ENCODE measurements around the gene BLTP3A. TPM values are rescaled to one million over a fixed set of nuclear protein-coding genes. Genes with fewer than 3 reads are reported as not detected.
"Not testable (repeated sequence)": the region's sequence is repeated elsewhere in the genome, so short reads cannot be mapped to it uniquely, and the experiment has no call there.

The BLTP3A gene, protein sequence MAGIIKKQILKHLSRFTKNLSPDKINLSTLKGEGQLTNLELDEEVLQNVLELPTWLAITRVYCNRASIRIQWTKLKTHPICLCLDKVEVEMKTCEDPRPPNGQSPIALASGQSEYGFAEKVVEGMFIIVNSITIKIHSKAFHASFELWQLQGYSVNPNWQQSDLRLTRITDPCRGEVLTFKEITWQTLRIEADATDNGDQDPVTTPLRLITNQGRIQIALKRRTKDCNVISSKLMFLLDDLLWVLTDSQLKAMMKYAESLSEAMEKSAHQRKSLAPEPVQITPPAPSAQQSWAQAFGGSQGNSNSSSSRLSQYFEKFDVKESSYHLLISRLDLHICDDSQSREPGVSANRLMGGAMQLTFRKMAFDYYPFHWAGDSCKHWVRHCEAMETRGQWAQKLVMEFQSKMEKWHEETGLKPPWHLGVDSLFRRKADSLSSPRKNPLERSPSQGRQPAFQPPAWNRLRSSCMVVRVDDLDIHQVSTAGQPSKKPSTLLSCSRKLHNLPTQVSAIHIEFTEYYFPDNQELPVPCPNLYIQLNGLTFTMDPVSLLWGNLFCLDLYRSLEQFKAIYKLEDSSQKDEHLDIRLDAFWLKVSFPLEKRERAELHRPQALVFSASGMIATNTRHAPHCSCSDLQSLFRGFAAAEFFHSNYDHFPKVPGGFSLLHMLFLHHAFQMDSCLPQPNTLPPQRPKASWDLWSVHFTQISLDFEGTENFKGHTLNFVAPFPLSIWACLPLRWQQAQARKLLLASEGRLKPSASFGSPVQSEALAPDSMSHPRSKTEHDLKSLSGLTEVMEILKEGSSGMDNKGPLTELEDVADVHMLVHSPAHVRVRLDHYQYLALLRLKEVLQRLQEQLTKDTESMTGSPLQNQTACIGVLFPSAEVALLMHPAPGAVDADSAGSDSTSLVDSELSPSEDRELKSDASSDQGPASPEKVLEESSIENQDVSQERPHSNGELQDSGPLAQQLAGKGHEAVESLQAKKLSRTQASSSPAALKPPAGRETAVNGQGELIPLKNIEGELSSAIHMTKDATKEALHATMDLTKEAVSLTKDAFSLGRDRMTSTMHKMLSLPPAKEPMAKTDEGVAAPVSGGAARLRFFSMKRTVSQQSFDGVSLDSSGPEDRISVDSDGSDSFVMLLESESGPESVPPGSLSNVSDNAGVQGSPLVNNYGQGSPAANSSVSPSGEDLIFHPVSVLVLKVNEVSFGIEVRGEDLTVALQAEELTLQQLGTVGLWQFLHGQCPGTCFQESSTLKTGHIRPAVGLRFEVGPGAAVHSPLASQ (N-terminal part only)
- 4.9 TPM in 2 replicates for total RNA-seq (2014; rRNA removed; shearing (Covaris generic))
- 3.1 and 3.2 TPM in 2 replicates for polyA plus RNA-seq (2016; fragmentation: Nextera tagmentation; extraction: Ambion mirVana)

DNA sequence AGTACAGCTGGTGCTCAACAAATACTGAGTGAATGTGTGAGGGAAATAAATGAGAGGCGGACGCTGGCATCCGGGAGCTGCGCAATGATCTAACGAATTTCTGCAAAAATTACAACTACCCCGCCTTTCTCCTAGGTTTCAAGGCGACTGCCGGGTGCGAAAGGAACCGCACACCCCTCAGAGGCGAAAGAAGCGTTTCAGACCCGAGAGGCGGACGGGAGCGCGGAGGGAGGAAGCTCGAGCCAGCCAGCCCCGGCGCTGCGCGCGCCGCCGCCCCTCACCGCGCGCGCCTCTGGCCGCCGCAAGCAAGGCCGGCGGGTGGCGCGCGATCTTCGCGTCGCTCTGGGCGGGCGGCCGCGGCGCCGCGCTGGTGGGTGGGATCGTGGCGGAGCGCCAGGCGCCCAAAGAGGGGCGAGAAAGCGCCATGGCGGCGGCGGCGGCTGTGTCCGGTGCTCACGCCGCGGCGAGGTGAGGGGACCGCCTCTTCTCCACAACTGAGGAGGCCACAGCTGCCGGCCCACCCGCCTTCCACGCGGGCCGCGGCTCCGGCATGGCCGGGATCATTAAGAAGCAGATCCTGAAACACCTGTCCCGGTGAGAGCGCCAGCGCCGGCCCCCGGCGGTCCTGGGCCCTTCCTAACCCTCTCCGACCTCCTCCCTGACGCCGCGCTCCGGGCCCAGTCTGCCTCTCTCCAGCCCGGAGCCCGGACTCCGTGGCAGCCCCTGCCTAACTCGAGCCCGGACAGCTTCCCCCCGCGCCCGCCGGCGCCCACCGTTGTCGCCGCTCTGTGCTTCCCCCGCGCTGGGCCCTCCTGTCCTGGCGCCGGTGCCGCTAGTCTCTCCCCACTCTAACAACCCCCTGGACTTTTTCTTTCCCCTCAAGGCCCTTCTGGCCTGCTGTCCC lies at the start of gene BLTP3A:
Gene BLTP3A (plus strand): TSS at position 383 of the 904 bp plus-strand sequence. CDS start 168 bp downstream, at position 551.
- Histone ChIP-seq H3F3A (ENCODE audit: insufficient read depth) (peaks cover 20% of the 10 kb centered on the region; the same call in 1 of the 2 replicates), H3K4me1 (ENCODE audit: insufficient read depth) (peaks cover 12% of the 10 kb centered on the region), H3K36me3 (ENCODE audit: low read depth) (no peaks in the 10 kb centered on the region), H2AFZ (peak within 1 kb of the TSS; percentile 100), H3K9ac (peak within 1 kb of the TSS; percentile 91), H3K4me3 (peak within 1 kb of the TSS; percentile 79), H3K27ac (peak within 1 kb of the TSS; percentile 82), H3K79me2 (ENCODE audit: insufficient read depth) (peaks cover 28% of the 10 kb centered on the region), H3K4me2 (ENCODE audit: unreplicated experiment) (peak within 1 kb of the TSS; percentile 95), H3K9me3 (ENCODE audit: low read depth) (no peaks in the 10 kb centered on the region), H3K9me2 (ENCODE audit: insufficient read depth) (no peaks in the 10 kb centered on the region), H4K20me1 (ENCODE audit: insufficient read depth) (no peaks in the 10 kb centered on the region), H3K27me3 (replicated peaks; ENCODE audit: insufficient read depth) (no peaks in the 10 kb centered on the region)
- DNase-seq, result peak; percentile 89
- TF ChIP-seq EZH2phosphoT487 (IDR thresholded peaks at IDR 0.05; ENCODE audit: insufficient read depth, low read depth) (no peak), EZH2 (IDR thresholded peaks at IDR 0.05; ENCODE audit: insufficient read depth, poor library complexity, severe bottlenecking) (no peak)
- 1 to 2% methylated on average over 71 to 73 of the region's 99 CpGs for WGBS, 2 experiments (ENCODE audit: low coverage in 1 of 2, low lambda C conversion rate in 2 of 2, missing lambda C conversion rate in 2 of 2)
- in situ Hi-C loops (cut with MboI), result no loop called here

DNA sequence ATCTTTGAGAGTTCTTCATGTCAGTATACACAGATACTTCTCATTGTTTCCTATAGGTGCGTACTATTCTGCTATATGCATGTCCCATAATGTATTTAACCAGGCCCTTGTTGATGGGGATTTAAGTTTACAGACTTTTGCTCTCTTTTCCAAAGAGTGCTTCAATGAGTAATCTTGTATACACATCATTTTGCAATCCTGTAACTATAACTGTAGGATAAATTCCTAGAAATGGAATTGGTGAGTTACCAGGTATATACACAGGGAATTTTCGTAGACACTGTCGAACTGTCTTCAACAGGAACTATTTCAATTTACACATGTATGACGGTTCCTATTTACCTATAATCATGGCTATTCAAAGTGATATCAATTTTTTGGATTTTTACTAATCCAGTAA lies 49.8 kb upstream of the BLTP3A start:
- Histone ChIP-seq H3K4me1 (ENCODE audit: insufficient read depth) (no peaks in the 10 kb centered on the region), H3K9ac (no peak overlapping the region), H3K79me2 (ENCODE audit: insufficient read depth) (no peaks in the 10 kb centered on the region), H3K4me3 (no peak overlapping the region), H2AFZ (no peak overlapping the region), H4K20me1 (ENCODE audit: insufficient read depth) (no peaks in the 10 kb centered on the region), H3K27me3 (replicated peaks; ENCODE audit: insufficient read depth) (no peaks in the 10 kb centered on the region), H3F3A (ENCODE audit: insufficient read depth) (peaks cover 5% of the 10 kb centered on the region; the same call in 1 of the 2 replicates), H3K36me3 (ENCODE audit: low read depth) (no peaks in the 10 kb centered on the region), H3K9me2 (ENCODE audit: insufficient read depth) (no peaks in the 10 kb centered on the region), H3K9me3 (ENCODE audit: low read depth) (no peaks in the 10 kb centered on the region), H3K4me2 (ENCODE audit: unreplicated experiment) (no peak overlapping the region), H3K27ac (no peak overlapping the region)
- no peak for DNase-seq
- in situ Hi-C loops (cut with MboI), result no loop called here
- TF ChIP-seq EZH2phosphoT487 (IDR thresholded peaks at IDR 0.05; ENCODE audit: insufficient read depth, low read depth), result no peak
- no peak for TF ChIP-seq EZH2 (IDR thresholded peaks at IDR 0.05; ENCODE audit: insufficient read depth, poor library complexity, severe bottlenecking)
- WGBS, 2 experiments (ENCODE audit: low coverage in 1 of 2, low lambda C conversion rate in 2 of 2, missing lambda C conversion rate in 2 of 2), result 69 to 74% methylated on average over 4 of the region's 4 CpGs

DNA sequence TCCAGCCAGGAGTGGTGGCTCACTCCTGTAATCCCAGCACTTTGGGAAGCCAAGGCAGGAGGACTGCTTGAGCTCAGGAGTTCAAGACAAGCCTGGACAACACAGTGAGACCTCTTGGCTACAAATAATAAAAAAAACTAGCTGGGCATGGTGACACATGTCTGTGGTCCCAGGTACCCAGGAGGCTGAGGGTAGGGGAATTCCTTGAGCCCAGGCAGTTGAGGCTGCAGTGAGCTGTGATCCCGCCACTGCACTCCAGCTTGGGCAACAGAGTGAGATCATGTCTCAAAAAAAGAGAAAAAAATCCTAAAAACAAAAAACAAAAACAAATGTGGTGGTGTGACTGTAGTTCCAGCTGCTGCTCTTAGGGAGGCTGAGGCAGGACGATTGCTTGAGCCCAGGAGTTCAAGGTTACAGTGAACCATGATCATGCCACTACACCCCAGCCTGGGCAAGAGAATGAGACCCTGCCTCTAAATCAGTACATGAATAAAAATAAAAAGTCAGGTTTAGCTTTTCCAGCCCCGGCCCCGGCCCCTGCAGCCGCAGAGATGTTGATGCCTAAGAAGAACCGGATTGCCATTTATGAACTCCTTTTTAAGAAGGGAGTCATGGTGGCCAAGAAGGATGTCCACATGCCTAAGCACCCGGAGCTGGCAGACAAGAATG lies 48.1 kb upstream of the BLTP3A start:
- Histone ChIP-seq H3K27ac (no peak overlapping the region), H3K4me3 (no peak overlapping the region), H3K27me3 (replicated peaks; ENCODE audit: insufficient read depth) (no peaks in the 10 kb centered on the region), H3K4me1 (ENCODE audit: insufficient read depth) (no peaks in the 10 kb centered on the region), H2AFZ (no peak overlapping the region), H3F3A (ENCODE audit: insufficient read depth) (peaks cover 5% of the 10 kb centered on the region; the same call in 1 of the 2 replicates), H3K36me3 (ENCODE audit: low read depth) (no peaks in the 10 kb centered on the region), H4K20me1 (ENCODE audit: insufficient read depth) (no peaks in the 10 kb centered on the region), H3K79me2 (ENCODE audit: insufficient read depth) (no peaks in the 10 kb centered on the region), H3K4me2 (ENCODE audit: unreplicated experiment) (no peak overlapping the region), H3K9ac (no peak overlapping the region), H3K9me2 (ENCODE audit: insufficient read depth) (no peaks in the 10 kb centered on the region), H3K9me3 (ENCODE audit: low read depth) (no peaks in the 10 kb centered on the region)
- TF ChIP-seq EZH2phosphoT487 (IDR thresholded peaks at IDR 0.05; ENCODE audit: insufficient read depth, low read depth) (no peak), EZH2 (IDR thresholded peaks at IDR 0.05; ENCODE audit: insufficient read depth, poor library complexity, severe bottlenecking) (no peak)
- in situ Hi-C loops (cut with MboI), result no loop called here
- WGBS, 2 experiments (ENCODE audit: low coverage in 1 of 2, low lambda C conversion rate in 2 of 2, missing lambda C conversion rate in 2 of 2), result 77 to 78% methylated on average over 7 of the region's 7 CpGs
- DNase-seq, result no peak

DNA sequence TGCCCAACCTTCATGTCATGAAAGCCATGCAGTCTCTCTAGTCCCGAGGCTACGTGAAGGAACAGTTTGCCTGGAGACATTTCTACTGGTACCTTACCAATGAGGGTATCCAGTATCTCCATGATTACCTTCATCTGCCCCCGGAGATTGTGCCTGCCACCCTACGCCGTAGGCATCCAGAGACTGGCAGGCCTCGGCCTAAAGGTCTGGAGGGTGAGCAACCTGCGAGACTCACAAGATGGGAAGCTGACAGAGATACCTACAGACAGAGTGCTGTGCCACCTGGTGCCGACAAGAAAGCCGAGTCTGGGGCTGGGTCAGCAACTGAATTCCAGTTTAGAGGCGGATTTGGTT lies 47.6 kb upstream of the BLTP3A start:
- H3K36me3 ChIP-seq (ENCODE audit: low read depth); in situ Hi-C loops (cut with MboI): not testable (repeated sequence)
- 81 to 85% methylated on average over 10 of the region's 10 CpGs for WGBS, 2 experiments (ENCODE audit: low coverage in 1 of 2, low lambda C conversion rate in 2 of 2, missing lambda C conversion rate in 2 of 2)

More for the DNA sequence above, 47.6 kb upstream of the BLTP3A start:
- H4K20me1 ChIP-seq (ENCODE audit: insufficient read depth); H3K4me3 ChIP-seq; DNase-seq; H3K27ac ChIP-seq; H3F3A ChIP-seq (ENCODE audit: insufficient read depth); H3K27me3 ChIP-seq (replicated peaks; ENCODE audit: insufficient read depth); H3K4me1 ChIP-seq (ENCODE audit: insufficient read depth); H3K79me2 ChIP-seq (ENCODE audit: insufficient read depth); H3K9me2 ChIP-seq (ENCODE audit: insufficient read depth); H3K4me2 ChIP-seq (ENCODE audit: unreplicated experiment); H2AFZ ChIP-seq; H3K9ac ChIP-seq; H3K9me3 ChIP-seq (ENCODE audit: low read depth): not testable (repeated sequence)

Data from GM23248 (cell line).